ENCODE data around the gene ERC2. TPM values are rescaled to one million over a fixed set of nuclear protein-coding genes. Genes with fewer than 3 reads are reported as not detected.

Gene ERC2
- total RNA-seq, 1 donor from 2014 or later = 32.5 TPM

DNA sequence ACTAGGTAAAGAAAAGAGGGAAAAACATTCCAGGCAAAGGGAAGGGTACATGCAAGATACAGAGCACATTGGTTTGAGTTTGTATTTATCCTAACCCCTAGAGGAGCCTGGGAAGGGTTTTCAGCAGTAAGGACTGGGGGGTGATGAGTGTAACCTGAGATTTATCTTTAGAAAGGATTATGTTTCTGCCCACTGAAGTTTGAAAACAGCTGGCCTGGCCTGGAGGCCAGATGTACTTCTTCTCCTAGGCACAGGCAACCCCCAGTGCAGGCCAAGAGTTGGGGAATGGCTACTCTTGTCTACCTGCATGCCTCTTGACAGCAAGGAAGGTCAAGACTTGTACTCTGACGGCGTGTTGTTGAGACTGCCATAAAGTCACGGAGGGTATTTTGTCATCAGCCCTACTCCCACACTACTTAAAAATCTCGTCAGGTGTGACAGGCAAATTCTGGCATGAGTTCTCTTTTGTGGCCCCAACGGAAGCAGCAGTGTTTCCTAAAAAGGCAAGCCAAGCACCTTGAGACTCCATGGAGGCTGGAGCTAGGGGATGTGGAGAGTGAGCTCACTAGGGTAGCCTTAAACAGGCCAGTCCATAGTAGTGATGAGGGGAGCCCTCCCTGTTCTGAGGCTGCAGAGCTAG lies 739.7 kb downstream of the ERC2 start:
- TF ChIP-seq, protein P1, sequence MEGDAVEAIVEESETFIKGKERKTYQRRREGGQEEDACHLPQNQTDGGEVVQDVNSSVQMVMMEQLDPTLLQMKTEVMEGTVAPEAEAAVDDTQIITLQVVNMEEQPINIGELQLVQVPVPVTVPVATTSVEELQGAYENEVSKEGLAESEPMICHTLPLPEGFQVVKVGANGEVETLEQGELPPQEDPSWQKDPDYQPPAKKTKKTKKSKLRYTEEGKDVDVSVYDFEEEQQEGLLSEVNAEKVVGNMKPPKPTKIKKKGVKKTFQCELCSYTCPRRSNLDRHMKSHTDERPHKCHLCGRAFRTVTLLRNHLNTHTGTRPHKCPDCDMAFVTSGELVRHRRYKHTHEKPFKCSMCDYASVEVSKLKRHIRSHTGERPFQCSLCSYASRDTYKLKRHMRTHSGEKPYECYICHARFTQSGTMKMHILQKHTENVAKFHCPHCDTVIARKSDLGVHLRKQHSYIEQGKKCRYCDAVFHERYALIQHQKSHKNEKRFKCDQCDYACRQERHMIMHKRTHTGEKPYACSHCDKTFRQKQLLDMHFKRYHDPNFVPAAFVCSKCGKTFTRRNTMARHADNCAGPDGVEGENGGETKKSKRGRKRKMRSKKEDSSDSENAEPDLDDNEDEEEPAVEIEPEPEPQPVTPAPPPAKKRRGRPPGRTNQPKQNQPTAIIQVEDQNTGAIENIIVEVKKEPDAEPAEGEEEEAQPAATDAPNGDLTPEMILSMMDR (IDR thresholded peaks at IDR 0.05; ENCODE audit: unreplicated experiment) = no peak
- H3K36me3 Mint-ChIP-seq (ENCODE audit: insufficient read depth) = no peaks in the 10 kb centered on the region
- no peak for DNase-seq (ENCODE audit: low spot score, unreplicated experiment)
- no peak overlapping the region for H3K4me3 Mint-ChIP-seq (ENCODE audit: low read depth)
- no peaks in the 10 kb centered on the region for H3K27me3 Mint-ChIP-seq
- H3K4me1 Mint-ChIP-seq (ENCODE audit: low read depth) = peaks cover 5% of the 10 kb centered on the region
- H3K27ac Mint-ChIP-seq = no peak overlapping the region
- no peaks in the 10 kb centered on the region for H3K9me3 Mint-ChIP-seq (ENCODE audit: low read depth)

DNA sequence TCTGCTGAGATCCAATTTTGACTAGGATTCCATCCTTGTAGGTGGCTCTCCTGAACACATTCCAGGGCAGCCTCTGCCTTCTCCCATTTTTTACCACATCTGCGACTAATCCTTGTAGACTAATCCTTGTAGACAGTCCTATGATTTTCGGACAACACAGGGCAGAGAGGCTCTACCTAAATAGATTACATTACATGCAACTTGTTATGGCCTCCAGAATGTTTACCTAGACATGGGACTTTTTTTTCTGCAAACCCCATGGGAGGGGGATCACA lies 741.8 kb downstream of the ERC2 start:
- DNase-seq (ENCODE audit: low spot score, unreplicated experiment) = no peak

DNA sequence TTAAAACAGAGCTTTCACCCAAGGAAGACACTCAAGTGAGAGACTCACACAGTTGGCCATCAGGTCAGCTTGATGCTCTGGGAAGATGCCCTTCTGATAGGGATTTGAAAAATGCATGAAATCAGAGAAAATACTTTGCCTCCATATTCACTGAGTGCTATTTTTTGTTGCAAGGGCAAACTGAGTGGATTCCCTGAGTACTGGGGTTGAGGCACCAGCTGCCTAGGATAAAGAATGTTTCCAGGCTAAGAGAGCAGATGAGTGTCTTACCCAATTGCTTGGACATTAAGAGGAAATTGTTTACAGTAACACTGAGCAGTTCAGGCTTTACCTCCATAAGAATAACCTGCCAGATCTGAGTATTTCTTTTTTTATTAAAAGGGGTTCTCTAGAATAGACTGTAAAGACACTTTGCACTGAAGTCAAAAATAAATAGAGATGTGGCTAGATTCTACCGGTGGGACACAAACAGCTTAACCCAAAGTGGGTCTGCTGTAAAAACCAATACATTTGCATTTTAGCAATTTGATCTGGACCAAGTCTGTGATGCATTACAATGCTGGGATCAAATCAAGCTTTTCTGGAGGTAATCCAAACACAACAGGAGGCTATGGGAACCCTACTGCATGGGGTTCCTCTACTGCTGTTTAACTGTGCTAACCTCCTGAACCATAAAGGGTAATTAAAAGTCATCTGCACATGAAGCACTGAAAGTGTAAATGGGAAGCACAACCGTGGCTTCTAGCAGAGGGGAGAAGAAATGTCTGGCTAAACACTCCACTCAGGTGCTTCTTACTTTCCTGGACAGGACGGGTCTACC lies 742.4 kb downstream of the ERC2 start:
- DNase-seq (ENCODE audit: low spot score, unreplicated experiment) = no peak
- TF ChIP-seq, protein P1 (IDR thresholded peaks at IDR 0.05; ENCODE audit: unreplicated experiment) = no peak
- H3K9me3 Mint-ChIP-seq (ENCODE audit: low read depth) = no peaks in the 10 kb centered on the region
- H3K36me3 Mint-ChIP-seq (ENCODE audit: insufficient read depth) = no peaks in the 10 kb centered on the region
- no peak overlapping the region for H3K4me3 Mint-ChIP-seq (ENCODE audit: low read depth)
- H3K4me1 Mint-ChIP-seq (ENCODE audit: low read depth) = peaks cover 9% of the 10 kb centered on the region
- no peak overlapping the region for H3K27ac Mint-ChIP-seq
- H3K27me3 Mint-ChIP-seq = no peaks in the 10 kb centered on the region

More for the DNA sequence above, 741.8 kb downstream of the ERC2 start:
- Mint-ChIP-seq H3K36me3 (ENCODE audit: insufficient read depth) (no peaks in the 10 kb centered on the region), H3K27ac (no peak overlapping the region), H3K9me3 (ENCODE audit: low read depth) (no peaks in the 10 kb centered on the region), H3K4me1 (ENCODE audit: low read depth) (peaks cover 9% of the 10 kb centered on the region), H3K27me3 (no peaks in the 10 kb centered on the region), H3K4me3 (ENCODE audit: low read depth) (no peak overlapping the region)
- TF ChIP-seq, protein P1 (IDR thresholded peaks at IDR 0.05; ENCODE audit: unreplicated experiment) = no peak

DNA sequence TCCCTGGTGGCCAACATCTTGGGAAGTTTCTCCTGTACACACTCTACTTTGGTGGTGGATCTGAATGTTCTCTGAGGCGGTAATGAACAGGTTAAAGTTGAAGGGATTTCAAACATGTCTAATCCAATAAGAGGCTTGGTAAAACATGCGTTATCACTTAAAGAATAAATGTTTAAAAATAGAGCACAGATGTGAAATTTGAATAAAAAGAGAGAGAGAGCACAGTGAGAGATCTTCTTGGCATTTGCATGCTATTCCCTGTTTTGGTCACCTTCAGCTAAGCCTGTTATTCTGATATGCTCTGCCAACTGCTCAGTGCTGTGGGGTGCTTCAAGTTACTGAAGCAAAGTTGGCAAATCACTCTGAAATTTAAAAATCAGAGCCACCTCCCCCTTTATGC lies 743.4 kb downstream of the ERC2 start:
- TF ChIP-seq, protein P1 (IDR thresholded peaks at IDR 0.05; ENCODE audit: unreplicated experiment) = no peak
- H3K4me3 Mint-ChIP-seq (ENCODE audit: low read depth) = no peak overlapping the region
- H3K27me3 Mint-ChIP-seq = no peaks in the 10 kb centered on the region
- H3K9me3 Mint-ChIP-seq (ENCODE audit: low read depth) = no peaks in the 10 kb centered on the region
- peaks cover 9% of the 10 kb centered on the region for H3K4me1 Mint-ChIP-seq (ENCODE audit: low read depth)
- DNase-seq (ENCODE audit: low spot score, unreplicated experiment) = no peak
- H3K27ac Mint-ChIP-seq = no peak overlapping the region
- H3K36me3 Mint-ChIP-seq (ENCODE audit: insufficient read depth) = no peaks in the 10 kb centered on the region

DNA sequence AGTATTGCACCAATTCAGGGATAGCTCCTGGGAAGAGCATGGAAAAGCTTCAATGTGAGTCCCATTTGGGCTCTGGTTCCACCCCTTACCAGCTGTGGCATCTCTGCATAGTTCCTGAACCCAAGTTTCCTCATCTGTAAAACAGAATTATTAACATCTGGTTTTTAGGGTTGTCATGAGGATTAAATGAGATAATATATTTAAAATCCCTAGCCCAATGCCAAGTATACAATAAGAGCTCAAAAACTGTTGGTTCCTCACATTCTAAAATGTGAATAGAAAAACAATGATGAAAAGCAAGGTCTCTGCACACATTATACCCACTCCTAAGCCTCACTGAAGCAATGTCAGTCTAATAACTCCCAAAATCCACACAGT lies 743.9 kb downstream of the ERC2 start:
- H3K36me3 Mint-ChIP-seq (ENCODE audit: insufficient read depth) = no peaks in the 10 kb centered on the region
- H3K4me1 Mint-ChIP-seq (ENCODE audit: low read depth) = peaks cover 9% of the 10 kb centered on the region
- H3K27me3 Mint-ChIP-seq = no peaks in the 10 kb centered on the region
- H3K4me3 Mint-ChIP-seq (ENCODE audit: low read depth) = no peak overlapping the region
- no peak overlapping the region for H3K27ac Mint-ChIP-seq
- no peaks in the 10 kb centered on the region for H3K9me3 Mint-ChIP-seq (ENCODE audit: low read depth)
- TF ChIP-seq, protein P1 (IDR thresholded peaks at IDR 0.05; ENCODE audit: unreplicated experiment) = no peak
- DNase-seq (ENCODE audit: low spot score, unreplicated experiment) = no peak
